Fibroblast of skin of abdomen (primary cell): ENCODE measurements around the gene KLRK1.
"Not testable (repeated sequence)": the region's sequence is repeated elsewhere in the genome, so short reads cannot be mapped to it uniquely, and the experiment has no call there.

Source experiments
- DNase-seq: peaks from one replicate; pipeline ENCODE4 v3.0.0-alpha.2; 2013

Gene KLRK1

DNA sequence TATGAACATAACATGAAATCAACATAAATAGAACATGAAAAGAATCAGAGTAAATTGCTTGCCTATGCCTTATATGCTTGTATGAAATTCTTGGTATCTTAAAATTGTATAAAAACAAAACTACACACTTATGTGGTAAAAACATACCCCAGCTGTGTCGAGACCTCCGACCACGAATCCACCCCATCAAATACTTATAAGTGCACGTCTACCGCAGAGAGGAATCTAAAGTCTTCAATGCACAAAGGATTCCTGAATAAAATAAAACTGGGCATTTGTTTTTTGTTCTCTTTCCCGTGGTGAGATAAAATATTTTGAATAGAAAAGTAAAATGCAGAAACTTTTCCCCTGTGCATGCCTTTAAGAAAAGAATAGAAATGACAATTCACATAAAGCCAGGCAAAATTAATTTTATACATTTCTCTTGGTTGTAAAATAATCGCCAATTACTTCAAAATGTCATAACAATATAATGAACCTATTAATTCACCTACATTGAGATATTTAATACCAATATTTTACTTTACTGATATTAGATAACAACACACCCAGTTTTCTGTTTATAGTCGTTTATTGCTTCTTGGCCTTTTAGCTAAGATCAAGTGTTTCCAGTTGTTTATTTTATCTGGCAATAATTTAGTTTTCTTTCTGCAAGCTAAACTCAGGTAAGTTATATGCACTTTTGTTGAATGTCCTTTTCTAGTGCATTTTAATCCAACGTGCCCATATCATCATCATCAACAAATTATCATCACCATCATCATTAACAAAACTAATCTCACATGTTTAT, 1.0 kb downstream of the KLRK1 start:
- DNase-seq, result no peak

DNA sequence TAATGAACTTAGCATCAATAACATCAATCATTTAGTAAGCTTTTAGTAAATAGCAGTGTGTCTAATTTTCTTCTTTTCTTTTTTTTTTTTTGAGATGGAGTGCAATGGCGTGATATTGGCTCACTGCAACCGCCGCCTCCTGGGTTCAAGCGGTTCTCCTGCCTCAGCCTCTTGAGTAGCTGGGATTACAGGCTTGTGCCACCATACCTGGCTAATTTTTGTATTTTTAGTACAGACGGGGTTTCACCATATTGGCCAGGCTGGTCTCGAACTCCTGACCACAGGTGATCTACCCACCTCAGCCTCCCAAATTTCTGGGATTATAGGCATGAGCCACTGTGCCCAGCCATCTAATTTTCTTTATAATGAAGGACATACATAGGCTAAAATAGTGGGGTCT, 2.3 kb downstream of the KLRK1 start:
- not testable (repeated sequence) for DNase-seq

DNA sequence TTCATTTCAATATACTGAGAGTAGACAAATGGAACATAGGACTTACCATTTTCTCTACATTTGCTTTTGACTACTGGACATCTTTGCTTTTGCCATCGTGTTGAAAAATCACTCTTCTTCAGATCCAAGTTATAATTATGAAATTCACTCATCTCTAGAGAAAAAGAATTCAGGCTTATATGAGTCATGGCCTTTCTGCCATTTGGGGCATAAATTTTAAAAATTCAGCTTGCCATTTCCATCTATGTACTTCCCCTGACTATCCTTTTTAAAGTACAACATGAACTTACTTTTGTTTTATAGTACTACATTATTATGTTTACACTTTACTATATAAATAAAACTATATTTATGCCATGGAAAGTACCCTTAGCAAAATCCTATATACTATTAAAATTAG, 3.0 kb downstream of the KLRK1 start:
- DNase-seq, result no peak

DNA sequence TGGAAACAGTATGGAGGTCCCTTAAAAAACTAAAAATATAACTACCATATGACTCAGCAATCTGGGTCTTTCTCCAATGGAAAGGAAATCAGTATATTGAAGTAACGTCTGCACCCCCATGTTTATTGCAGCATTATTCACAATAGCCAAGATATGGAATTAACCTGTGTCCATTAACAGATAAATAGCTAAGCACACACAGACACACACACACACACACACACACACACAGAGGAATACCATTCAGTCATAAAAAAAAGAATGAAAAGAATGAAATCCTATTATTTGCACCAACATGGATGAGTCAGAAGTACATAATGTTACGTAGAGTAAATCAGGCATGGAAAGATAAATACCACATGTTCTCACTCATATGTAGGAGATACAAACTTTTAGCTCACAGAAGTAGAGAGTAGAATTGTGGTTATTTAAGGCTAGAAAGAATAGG, 4.7 kb downstream of the KLRK1 start:
- peak; percentile 89 for DNase-seq

DNA sequence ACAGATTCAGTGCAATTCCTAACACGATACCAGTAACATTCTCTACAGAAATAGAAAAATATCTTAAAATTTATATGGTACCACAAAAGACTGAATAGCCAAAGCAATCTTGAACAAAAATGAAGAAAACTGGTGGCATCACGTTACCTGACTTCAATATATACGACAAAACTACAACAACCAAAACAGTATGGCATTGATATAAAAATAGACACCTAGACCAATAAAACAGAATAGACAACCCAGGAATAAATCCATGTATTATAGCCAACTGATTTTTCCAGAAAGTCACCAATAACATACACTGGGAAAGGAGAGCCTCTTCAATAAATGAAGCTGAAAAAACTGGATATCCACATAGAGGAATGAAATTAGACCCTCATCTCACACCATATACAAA, 5.7 kb downstream of the KLRK1 start:
- DNase-seq, result no peak

GRCh38 chr12:10381928-10382628, 7.8 kb downstream of the KLRK1 start:
- DNase-seq, result no peak

DNA sequence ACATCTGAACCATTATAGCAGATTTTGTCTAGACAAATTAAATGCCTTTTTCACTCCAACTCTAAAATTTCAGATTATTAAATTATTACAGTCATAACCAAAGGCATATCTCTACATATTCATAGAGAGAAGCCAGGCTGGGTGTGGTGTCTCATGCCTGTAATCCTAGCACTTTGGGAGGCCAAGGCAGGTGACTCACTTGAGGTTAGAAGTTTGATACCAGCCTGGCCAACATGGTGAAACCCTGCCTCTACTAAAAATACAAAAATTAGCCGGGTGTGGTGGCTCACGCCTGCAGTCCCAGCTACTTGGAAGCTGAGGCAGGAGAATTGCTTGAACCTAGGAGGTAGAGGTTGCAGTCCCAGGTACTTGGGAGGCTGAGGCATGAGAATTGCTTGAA, 11.1 kb downstream of the KLRK1 start:
- DNase-seq, result not testable (repeated sequence)

DNA sequence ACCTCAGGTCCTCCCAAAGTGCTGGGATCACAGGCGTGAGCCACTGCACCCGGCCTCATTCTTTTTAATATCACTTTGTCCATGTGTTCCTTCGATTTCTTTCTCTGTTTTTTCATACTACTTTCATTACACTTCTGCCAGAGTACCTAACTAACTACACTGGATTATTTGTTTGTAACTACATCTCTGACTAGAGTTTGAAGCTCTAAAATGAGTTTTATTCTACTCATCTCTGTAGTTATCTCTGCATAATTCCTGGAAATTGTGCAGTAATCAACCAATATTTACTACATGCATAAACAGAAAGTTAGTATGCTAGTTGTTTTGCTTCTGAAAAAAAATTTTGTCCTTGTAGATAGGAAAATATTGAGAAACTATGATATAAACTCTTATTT, 15.2 kb downstream of the KLRK1 start:
- DNase-seq, result no peak

GRCh38 chr12:10372559-10372958, 17.3 kb downstream of the KLRK1 start:
- no peak for DNase-seq

- DNase-seq, result not testable (repeated sequence)
Observed at GRCh38 chr12:10371893-10372535, 17.8 kb downstream of the KLRK1 start.

- DNase-seq, result no peak
Observed at GRCh38 chr12:10369557-10370415, 20.1 kb downstream of the KLRK1 start.

DNA sequence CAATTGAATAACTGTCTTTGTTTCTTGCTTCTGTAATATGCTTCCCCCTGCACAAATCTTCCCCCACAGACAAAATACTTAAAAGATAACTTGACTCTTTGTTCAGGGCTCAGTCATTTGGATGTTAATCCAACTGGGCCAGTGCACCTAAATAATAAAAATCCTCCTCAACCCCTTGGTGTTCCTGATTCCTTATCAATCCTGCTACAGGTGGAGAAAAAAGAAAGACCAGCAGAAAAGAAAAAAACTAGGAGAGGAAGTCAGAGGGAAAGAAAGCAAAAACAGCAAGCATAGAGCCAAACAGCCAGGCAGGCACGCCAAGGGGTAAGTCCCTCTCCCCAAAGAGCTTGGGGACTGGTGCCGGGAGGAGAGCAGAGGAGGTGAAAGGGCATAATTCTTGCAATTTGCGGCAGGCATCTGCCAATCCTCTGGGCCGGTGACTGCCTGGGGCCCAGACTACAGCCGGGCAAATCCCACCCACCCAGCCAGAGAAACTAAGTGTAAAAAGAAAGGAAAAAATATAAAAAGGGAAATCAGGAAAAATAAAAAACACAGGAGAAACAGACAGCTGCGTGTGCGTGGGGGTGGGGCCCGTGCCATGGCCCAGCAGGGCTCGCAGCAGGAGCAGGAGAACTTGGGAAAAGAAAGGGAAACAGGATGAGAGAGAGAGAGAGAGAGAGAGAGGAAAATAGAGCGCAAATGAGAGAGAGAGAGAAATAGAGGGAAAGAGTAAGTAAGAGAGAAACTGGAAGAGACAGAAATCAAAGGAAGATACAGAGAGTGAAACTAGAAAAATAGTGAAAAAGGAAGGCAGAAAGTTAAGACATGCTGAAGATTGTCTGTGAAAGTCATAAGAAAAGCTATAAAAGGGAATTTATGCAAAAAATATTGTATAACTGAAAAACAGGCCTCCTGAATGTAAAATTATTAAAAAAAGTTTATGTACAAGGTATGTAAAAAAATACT, 21.4 kb downstream of the KLRK1 start:
- no peak for DNase-seq

DNA sequence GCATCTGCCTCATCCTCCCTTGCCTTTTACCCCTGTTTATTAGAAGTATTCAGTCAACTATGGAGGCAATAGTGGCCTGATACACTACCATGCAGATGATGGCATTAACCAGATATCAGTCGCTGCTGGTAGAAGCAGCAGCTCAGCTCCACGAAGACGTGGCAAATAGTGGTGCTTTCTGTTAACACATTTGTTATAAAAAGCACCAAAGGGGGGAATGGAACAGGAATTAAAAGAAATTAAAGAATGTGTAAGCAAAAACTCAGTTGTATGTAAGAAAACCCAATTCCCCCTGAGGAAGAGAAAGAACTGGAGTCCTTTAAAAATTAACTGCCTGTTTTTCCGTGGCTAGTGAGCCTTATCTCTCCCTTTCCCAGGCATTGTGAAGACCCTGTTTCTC, 22.1 kb downstream of the KLRK1 start:
- DNase-seq, result not testable (repeated sequence)

DNA sequence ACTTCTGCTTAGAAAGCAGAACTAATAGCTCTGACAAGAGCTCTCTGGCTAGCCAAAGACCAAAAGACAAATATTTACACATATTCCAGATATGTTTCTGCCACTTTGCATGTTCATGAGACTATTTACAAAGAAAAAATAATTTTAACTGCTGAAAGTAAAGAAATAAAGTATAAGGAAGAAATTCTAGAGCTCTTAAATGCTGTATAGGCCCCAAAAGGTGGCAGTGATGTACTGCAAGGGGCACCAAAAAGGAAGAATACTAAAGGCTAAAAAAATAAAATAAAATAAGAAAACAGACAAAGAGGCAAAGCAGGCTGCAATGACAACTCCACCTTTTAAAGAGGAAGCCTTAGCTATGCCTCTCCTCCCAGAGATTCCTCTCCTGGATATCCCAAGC, 23.0 kb downstream of the KLRK1 start:
- DNase-seq, result no peak

GRCh38 chr12:10365696-10366405, 24.0 kb downstream of the KLRK1 start:
- peak; percentile 45 for DNase-seq

GRCh38 chr12:10364815-10365622, 24.8 kb downstream of the KLRK1 start:
- DNase-seq, result peak; percentile 83

DNA sequence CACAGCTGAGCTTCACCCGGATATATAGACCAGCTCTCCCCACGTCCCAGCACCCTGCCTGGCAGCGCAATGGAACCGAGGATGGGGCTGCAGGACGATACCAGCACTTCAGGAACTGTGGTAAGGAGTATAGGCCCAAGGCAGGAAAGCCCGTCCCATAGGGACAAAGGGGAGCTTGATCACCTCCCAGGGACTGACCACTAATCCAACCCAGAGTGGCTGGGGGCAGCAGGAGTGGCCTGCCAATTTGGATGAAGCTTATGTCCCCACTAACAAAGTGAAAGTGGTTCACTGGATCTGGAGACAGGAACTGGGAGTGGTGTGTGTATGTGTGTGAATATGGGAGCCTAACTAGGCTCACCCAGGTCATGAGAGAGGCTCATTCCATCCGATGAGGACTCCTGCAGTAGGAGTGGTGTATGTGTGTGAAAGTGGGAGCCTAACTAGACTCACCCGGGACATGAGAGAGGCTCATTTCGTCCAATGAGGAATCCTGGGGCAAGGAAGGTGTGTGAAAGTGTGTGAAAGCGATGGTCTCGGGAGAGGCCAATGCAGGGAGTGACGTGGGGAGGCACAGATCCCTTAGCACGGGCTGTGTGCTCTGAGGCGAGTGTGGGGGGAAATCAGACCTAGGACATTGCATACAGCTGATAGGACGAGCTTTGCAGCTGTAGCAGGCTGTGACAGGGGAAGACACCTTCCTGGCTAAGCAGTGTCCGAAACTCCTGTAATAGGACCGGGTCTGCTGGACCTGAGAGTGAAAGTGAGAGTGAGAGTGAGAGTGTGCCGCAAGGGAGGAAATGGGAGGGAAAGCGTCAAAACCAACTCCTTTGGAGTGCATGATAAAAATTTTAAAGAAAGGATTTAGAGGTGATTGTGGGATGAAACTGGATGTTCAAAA, 25.7 kb downstream of the KLRK1 start:
- peak; percentile 42 for DNase-seq

GRCh38 chr12:10363658-10363913, 26.3 kb downstream of the KLRK1 start:
- DNase-seq, result peak; percentile 4
